ENCODE measurements around the gene ZFAND3. TPM values are rescaled to one million over a fixed set of nuclear protein-coding genes. Genes with fewer than 3 reads are reported as not detected.
A peak's percentile ranks its signal among the peaks of the same experiment; 100 is the strongest.
"Not testable (repeated sequence)": the region's sequence is repeated elsewhere in the genome, so short reads cannot be mapped to it uniquely, and the experiment has no call there.

Gene ZFAND3
- polyA plus RNA-seq, 3 donors from 2014 or later, result 3.1 to 10.2 (median 3.9) TPM

DNA sequence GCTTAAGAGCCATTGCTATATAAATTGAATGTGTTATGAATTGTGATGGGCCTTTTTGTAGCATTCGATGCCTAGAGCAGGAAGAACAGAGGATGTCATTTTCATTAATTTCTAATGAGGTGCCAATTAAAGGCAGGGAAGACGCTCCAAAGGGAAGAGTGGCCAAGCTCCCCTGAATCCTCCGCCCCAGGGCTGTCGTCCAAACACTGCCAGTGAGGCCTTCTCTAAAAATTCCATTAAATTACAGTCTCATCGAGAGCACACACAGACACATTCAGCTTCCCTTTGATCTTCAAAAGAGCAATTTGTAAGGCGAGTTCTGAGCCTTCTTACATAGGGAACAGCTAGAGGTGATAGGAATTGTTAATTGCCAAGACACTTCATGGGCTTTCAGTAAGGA, 300.0 kb downstream of the ZFAND3 start:
- Mint-ChIP-seq H3K4me3 (no peak overlapping the region), H3K27me3 (ENCODE audit: low read depth in 3 of 3) (peaks cover 0 to 6% (median 2%) of the 10 kb centered on the region in 3 donors), H3K27ac (peak overlapping the region in 2 of 6 donors; percentile 45 to 73), H3K36me3 (peaks cover 7 to 26% (median 11%) of the 10 kb centered on the region in 3 donors), H3K9me3 (no peaks in the 10 kb centered on the region), H3K4me1 (peaks cover 20 to 72% of the 10 kb centered on the region in 2 donors)
- DNase-seq, result no peak

DNA sequence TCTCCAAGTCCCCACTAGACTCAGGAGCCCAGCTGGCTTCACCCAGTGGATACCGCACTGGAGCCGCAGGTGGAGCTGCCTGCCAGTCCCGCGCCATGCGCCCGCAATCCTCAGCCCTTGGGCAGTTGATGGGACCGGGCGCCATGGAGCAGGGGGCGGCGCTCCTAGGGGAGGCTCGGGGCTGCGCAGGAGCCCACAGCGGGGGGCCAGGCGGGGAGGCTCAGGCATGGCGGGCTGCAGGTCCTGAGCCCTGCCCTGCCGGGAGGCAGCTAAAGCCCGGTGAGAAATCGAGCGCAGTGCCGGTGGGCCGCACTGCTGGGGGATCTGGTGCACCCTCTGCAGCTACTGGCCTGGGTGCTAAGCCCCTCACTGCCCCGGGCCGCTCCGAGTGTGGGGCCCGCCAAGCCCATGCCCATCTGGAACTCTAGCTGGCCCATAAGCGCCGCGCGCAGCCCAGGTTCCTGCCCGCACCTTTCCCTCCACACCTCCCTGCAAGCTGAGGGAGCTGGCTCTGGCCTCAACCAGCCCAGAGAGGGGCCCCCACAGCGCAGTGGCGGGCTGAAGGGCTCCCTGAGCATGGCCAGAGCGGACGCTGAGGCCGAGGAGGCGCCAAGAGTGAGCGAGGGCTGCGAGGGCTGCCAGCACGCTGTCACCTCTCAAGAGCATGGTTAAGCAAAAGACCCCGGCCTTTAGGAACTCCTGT, 304.8 kb downstream of the ZFAND3 start:
- not testable (repeated sequence) for DNase-seq; H3K4me3 Mint-ChIP-seq; H3K27me3 Mint-ChIP-seq (ENCODE audit: low read depth in 3 of 3); H3K9me3 Mint-ChIP-seq; H3K27ac Mint-ChIP-seq
- peaks cover 30 to 63% of the 10 kb centered on the region in 2 donors for H3K4me1 Mint-ChIP-seq
- peaks cover 11 to 23% (median 16%) of the 10 kb centered on the region in 3 donors for H3K36me3 Mint-ChIP-seq

DNA sequence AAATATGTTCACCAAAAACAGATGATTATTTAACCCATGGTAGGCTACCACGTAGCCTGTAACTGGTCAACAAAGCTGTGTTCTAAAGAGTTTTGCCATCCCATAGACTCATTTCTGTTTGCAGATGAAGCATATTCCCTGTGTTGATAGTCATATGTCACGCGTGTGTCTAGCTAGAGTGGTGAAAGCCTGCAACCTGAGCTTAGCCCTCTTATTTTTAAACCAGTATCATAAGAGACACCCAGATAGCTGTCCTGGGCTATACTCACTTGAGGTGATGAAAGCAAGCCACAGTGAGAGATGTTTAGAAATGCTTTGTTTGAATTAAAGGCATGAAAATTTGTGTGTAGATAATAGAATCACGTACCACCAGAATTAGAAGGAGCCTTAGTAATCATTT, 307.8 kb downstream of the ZFAND3 start:
- H3K4me1 Mint-ChIP-seq, result peaks cover 48 to 77% of the 10 kb centered on the region in 2 donors
- peaks cover 11 to 16% (median 15%) of the 10 kb centered on the region in 3 donors for H3K36me3 Mint-ChIP-seq
- H3K4me3 Mint-ChIP-seq, result no peak overlapping the region
- DNase-seq, result no peak
- peaks cover 0 to 5% (median 0%) of the 10 kb centered on the region in 3 donors for H3K27me3 Mint-ChIP-seq (ENCODE audit: low read depth in 3 of 3)
- no peak overlapping the region for H3K27ac Mint-ChIP-seq
- no peaks in the 10 kb centered on the region for H3K9me3 Mint-ChIP-seq

DNA sequence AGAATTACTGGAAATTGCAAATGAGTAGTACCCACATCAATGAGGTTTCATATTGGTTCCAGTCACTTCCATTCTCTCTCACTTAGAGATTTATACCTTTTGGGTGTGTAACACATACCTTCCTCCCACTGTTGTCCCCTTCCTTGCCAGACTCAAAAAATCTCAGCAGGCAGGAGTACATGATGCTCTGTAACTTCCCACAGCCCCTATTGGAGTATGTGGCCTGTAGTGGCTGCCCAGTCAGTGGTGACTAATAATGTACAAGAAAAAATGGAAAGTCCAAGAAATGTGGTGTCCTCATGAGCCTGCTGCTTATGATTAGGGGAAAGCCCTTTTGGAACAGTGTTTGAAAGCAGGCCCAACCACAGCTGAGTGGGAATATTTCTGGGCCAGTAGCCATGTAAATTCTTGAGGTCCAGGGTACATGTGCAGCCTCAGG, 312.0 kb downstream of the ZFAND3 start:
- DNase-seq, result no peak
- H3K27ac Mint-ChIP-seq, result peak overlapping the region in 2 of 6 donors; percentile 31 to 68
- peaks cover 65 to 87% of the 10 kb centered on the region in 2 donors for H3K4me1 Mint-ChIP-seq
- peaks cover 0 to 8% (median 0%) of the 10 kb centered on the region in 3 donors for H3K27me3 Mint-ChIP-seq (ENCODE audit: low read depth in 3 of 3)
- H3K9me3 Mint-ChIP-seq, result no peaks in the 10 kb centered on the region
- peaks cover 0 to 5% (median 0%) of the 10 kb centered on the region in 3 donors for H3K36me3 Mint-ChIP-seq
- no peak overlapping the region for H3K4me3 Mint-ChIP-seq

DNA sequence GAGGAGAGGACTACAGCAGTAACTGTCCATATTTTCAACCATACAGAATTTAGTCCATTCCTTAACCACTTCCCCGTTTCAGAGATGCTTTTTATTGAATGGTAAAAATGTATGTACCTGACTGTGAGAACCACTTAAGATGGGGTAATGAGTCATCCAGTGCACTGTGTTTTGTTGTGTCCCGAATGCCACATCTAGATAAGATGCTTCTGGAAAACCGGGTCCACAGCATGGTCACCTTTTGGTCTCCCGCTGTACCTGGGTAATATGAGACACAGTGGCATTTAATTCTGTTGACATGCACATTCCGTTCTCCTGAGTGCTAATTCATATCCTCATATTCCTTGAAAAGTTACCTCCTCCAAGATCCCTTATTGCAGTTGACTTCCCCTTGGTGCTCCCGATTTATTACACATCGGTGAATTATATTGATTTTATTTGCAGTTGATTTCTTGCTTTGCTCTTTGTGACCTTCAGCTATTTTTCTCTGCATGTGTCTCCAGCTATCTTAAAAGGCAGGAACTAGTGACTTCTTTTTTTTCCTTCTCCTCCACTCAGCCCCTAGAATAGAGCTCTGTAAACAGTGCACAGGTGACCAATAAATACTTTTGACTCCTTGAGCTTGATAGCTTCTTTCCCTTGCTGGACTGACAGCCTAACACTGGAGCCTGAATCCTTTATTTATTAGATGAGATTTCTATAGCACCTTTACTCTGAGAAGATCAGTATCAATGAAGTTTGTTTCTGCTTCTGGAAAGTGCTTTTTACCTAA, 314.6 kb downstream of the ZFAND3 start:
- Mint-ChIP-seq H3K9me3 (no peaks in the 10 kb centered on the region), H3K4me1 (peaks cover 58 to 89% of the 10 kb centered on the region in 2 donors), H3K27me3 (ENCODE audit: low read depth in 3 of 3) (peaks cover 0 to 12% (median 0%) of the 10 kb centered on the region in 3 donors), H3K4me3 (no peak overlapping the region), H3K36me3 (peaks cover 5 to 6% (median 5%) of the 10 kb centered on the region in 3 donors), H3K27ac (peak overlapping the region in 1 of 6 donors; percentile 18)
- DNase-seq, result no peak

DNA sequence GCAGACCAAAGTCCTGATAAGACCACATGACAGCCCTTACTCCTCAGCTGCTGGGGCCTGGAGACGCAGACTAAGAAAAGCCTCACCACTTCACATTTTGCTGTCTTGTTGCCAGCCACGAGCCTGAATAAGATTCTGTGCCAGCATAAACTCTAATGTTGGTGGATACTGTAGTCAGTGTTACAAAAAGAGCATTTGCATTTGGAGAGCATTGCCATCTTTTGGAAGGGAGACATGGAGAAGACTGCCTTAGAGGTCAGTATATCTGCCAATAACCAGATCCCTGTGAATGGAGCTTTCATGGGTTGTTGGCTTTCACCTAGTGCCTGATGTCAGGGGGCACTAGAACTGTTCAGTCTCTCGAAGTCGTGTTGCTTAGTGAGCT, 315.2 kb downstream of the ZFAND3 start:
- Mint-ChIP-seq H3K4me3 (no peak overlapping the region), H3K4me1 (peaks cover 57 to 89% of the 10 kb centered on the region in 2 donors), H3K27ac (no peak overlapping the region), H3K9me3 (no peaks in the 10 kb centered on the region), H3K36me3 (peaks cover 4 to 8% (median 6%) of the 10 kb centered on the region in 3 donors), H3K27me3 (ENCODE audit: low read depth in 3 of 3) (peaks cover 0 to 12% (median 0%) of the 10 kb centered on the region in 3 donors)
- DNase-seq, result no peak

DNA sequence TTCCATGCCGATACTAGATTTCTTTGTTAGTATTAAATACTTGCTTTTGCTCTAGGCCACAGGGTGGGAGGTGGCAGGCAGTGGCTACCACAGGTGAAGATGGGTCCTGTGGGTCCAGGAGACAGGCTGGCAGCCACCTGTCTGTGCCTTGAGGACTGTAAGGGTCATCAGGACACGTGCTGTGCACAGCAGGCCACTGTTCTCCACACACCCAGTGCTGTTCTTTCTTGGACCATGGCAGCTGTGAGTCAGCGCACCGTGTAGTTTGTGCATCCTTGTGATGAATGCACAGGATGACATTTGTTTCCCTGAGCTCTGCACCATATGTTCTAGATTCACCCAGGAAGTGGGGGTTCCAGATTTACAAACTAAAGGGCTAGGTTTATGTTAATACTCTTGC, 317.0 kb downstream of the ZFAND3 start:
- no peaks in the 10 kb centered on the region for H3K9me3 Mint-ChIP-seq
- peaks cover 0 to 12% (median 0%) of the 10 kb centered on the region in 3 donors for H3K27me3 Mint-ChIP-seq (ENCODE audit: low read depth in 3 of 3)
- no peak overlapping the region for H3K27ac Mint-ChIP-seq
- no peak overlapping the region for H3K4me3 Mint-ChIP-seq
- DNase-seq, result no peak
- peaks cover 48 to 84% of the 10 kb centered on the region in 2 donors for H3K4me1 Mint-ChIP-seq
- peaks cover 4 to 8% (median 6%) of the 10 kb centered on the region in 3 donors for H3K36me3 Mint-ChIP-seq

DNA sequence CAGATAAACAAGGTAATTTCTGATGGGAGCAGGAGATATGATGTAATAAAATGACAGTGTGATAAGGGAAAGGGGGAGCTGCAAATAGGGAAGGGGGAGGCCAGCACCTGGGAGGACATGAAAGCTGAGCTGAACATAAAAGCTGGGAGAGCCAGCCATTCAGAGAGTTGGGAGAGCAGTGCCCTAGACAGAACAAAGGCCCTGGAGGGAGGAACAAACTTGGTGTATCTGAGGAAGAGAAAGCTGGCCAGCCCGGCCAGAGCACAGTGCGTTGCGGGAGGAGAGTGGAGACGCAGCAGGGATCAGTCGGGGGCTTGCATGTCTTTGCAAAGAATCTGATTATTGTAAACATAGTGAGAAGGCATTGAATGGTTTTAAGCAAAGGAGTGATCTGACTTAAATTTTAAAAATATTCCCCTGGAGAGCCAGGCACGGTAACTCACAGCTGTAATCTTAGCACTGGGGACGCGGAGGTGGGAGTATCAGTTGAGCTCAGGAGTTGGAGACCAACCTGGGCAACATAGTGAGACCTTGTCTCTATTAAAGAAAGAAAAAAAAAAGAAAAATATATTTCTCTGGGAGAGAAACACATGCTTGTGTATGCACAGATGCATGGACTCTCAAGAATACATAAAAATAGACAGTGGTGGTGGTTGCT, 318.2 kb downstream of the ZFAND3 start:
- peaks cover 46 to 78% of the 10 kb centered on the region in 2 donors for H3K4me1 Mint-ChIP-seq
- peaks cover 0 to 11% (median 0%) of the 10 kb centered on the region in 3 donors for H3K27me3 Mint-ChIP-seq (ENCODE audit: low read depth in 3 of 3)
- no peak for DNase-seq
- no peak overlapping the region for H3K4me3 Mint-ChIP-seq
- no peaks in the 10 kb centered on the region for H3K9me3 Mint-ChIP-seq
- H3K36me3 Mint-ChIP-seq, result peaks cover 4 to 8% (median 6%) of the 10 kb centered on the region in 3 donors
- H3K27ac Mint-ChIP-seq, result peak overlapping the region in 3 of 6 donors; percentile 3 to 41 (median 34)

DNA sequence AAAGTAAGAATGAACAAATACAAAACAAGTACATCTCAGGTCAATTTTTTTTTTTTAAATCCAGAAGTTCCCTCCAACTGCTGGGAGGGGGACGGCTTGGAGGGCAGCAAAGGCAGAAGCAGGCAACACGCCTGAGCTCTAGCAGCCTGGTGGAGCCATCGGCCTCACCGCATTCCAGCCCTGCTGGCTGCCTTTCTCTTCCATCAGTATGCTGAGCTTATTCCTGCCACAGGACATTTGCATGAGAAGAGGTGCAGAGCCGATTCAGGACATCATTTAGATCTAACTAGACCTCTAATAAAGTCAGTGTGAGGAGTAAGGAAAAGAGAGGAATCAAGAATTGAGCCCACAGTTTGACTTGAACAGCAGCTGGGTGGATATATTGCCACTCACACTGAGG, 318.8 kb downstream of the ZFAND3 start:
- peaks cover 4 to 8% (median 6%) of the 10 kb centered on the region in 3 donors for H3K36me3 Mint-ChIP-seq
- no peak for DNase-seq
- H3K27ac Mint-ChIP-seq, result peak overlapping the region in 2 of 6 donors; percentile 1 to 19
- no peaks in the 10 kb centered on the region for H3K9me3 Mint-ChIP-seq
- H3K4me3 Mint-ChIP-seq, result no peak overlapping the region
- peaks cover 46 to 74% of the 10 kb centered on the region in 2 donors for H3K4me1 Mint-ChIP-seq
- H3K27me3 Mint-ChIP-seq (ENCODE audit: low read depth in 3 of 3), result peaks cover 0 to 9% (median 0%) of the 10 kb centered on the region in 3 donors

DNA sequence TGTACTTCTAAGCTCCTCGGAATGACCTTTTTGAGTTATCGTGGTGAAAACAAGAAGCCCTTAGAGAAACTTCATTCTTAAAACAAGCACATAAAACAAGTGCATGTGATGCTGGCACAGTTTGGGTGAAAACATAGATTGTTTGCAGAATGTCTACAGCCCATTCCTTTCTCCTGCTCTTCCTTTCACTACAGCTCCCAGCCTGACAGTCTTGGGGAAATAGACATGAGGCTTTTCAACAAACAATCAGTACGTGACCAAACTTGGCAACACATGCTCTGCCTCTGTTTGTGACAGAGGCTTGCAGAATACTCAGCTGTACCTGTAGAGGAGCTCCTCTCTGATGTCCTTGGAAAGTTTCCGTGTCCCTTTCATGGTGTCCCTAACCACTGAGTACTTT, 321.6 kb downstream of the ZFAND3 start:
- Mint-ChIP-seq H3K27ac (peak overlapping the region in 1 of 6 donors; percentile 53), H3K36me3 (peaks cover 4 to 8% (median 6%) of the 10 kb centered on the region in 3 donors), H3K27me3 (ENCODE audit: low read depth in 3 of 3) (peaks cover 0 to 8% (median 0%) of the 10 kb centered on the region in 3 donors), H3K4me1 (peaks cover 49 to 78% of the 10 kb centered on the region in 2 donors), H3K9me3 (no peaks in the 10 kb centered on the region), H3K4me3 (no peak overlapping the region)
- no peak for DNase-seq

DNA sequence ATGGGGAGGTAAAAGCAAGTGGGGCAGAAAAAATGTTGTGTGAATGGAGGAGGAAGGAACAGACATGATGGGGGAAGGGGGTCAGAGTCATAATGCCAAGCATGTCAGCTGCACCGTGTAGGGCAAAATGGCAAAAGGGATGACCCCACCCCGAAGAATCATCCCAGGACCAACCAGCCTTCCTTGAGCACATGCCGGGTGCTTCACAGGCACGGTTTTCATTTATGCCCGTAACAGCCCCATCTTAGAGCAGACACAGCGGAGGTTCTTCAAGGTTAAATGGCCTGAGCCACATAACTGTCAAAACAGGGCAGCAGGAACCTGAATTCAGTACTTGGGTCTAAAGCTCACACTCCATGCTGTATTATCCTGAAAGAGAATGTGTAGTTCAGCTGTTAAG, 322.2 kb downstream of the ZFAND3 start:
- H3K27me3 Mint-ChIP-seq (ENCODE audit: low read depth in 3 of 3), result peaks cover 0 to 10% (median 0%) of the 10 kb centered on the region in 3 donors
- no peaks in the 10 kb centered on the region for H3K9me3 Mint-ChIP-seq
- DNase-seq, result no peak
- H3K27ac Mint-ChIP-seq, result peak overlapping the region in 1 of 6 donors; percentile 8
- H3K4me3 Mint-ChIP-seq, result no peak overlapping the region
- peaks cover 49 to 78% of the 10 kb centered on the region in 2 donors for H3K4me1 Mint-ChIP-seq
- peaks cover 4 to 8% (median 6%) of the 10 kb centered on the region in 3 donors for H3K36me3 Mint-ChIP-seq

DNA sequence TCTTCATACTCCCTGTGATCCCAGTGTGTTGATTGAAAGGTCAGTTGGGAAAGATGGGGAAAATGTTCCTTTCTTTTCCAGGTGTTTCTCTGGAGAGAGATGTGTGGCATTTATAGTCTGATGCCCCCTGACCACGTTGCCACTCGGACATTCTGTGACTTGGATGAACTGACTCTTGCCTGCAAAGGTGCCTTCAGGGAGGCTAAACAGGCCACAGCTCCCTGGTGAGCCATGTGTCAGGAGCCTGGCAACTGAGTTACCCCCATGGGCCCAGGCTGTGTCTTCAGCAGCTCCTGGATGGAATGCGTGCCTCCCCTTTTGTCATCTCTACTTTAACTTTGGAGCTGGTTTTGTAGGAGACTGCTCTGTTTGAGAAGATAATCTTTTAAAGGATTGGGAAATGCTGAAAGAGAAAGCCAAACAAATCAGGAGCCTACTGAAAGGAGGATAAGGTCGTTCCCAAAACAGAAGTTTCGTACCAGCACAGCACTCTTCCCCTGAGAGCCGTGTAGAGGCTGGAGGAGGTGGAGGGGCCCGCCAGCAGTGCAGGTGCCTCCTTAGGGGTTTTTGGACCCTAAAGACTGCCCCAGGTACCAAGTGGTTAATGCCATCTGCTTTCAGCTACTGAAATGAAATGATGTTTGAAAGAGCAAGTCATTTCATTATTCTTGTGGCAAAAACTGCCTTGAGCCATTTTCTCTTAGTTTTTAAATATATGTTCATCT, 322.8 kb downstream of the ZFAND3 start:
- H3K36me3 Mint-ChIP-seq, result peaks cover 4 to 8% (median 6%) of the 10 kb centered on the region in 3 donors
- no peak for DNase-seq
- H3K9me3 Mint-ChIP-seq, result no peaks in the 10 kb centered on the region
- peaks cover 49 to 78% of the 10 kb centered on the region in 2 donors for H3K4me1 Mint-ChIP-seq
- no peak overlapping the region for H3K4me3 Mint-ChIP-seq
- H3K27ac Mint-ChIP-seq, result no peak overlapping the region
- H3K27me3 Mint-ChIP-seq (ENCODE audit: low read depth in 3 of 3), result peaks cover 0 to 10% (median 0%) of the 10 kb centered on the region in 3 donors

All from immature natural killer cell (primary cell).